ENCODE results near the gene TMC3. TPM values are rescaled to one million over a fixed set of nuclear protein-coding genes. Genes with fewer than 3 reads are reported as not detected.
A peak's percentile ranks its signal among the peaks of the same experiment; 100 is the strongest.

TMC3 gene
- total and polyA plus RNA-seq, 7 donors: 0.25 to 0.82 (median 0.68) TPM; not detected in 2

GRCh38 chr15:81322676-81323253 lies 51.2 kb downstream of the TMC3 start:
- no peak for DNase-seq
- H3K27me3 ChIP-seq: no peaks in the 10 kb centered on the region
- peak overlapping the region in 2 of 4 donors; percentile 77 to 79 for H3K4me3 ChIP-seq
- TF ChIP-seq EP300 (IDR thresholded peaks at IDR 0.05) (no peak), POLR2A (IDR thresholded peaks at IDR 0.05) (no peak), CTCF (IDR thresholded peaks at IDR 0.05) (no peak), POLR2AphosphoS5 (IDR thresholded peaks at IDR 0.05) (no peak)
- intact Hi-C loops (cut with DNase I): loop anchor here (5.0 to 10.0 kb wide), 2 partner anchors 318 to 725 kb away; partner anchors contain the start of genes MEX3B and TLNRD1
- peaks cover 0 to 17% (median 2%) of the 10 kb centered on the region in 4 donors for H3K36me3 ChIP-seq
- WGBS, 2 donors: 20 to 61% methylated on average over 6 of the region's 6 CpGs
- H3K9me3 ChIP-seq: no peaks in the 10 kb centered on the region
- no peak overlapping the region for H3K27ac ChIP-seq
- peaks cover 0 to 20% (median 6%) of the 10 kb centered on the region in 4 donors for H3K4me1 ChIP-seq

DNA sequence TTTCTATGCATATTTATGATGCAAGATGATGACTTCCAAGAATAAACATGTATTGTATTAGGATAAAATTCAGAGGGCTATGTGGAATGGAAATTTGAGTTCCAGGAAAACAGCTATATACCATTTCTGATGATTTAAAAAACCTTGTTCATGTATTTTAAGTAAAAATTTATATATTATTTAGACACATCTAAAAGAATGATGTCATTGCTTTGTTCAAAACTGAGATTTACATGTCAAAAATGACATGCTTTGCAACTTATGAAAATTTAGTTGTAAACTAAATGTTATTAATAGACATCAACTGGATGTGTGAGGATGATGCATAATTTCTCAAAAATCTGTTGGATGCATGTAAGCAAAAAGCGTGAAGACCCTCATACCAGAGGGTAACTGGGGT lies 52.3 kb downstream of the TMC3 start:
- 89 to 92% methylated on average over 1 of the region's 1 CpG for WGBS, 2 donors
- H3K27ac ChIP-seq: no peak overlapping the region
- intact Hi-C loops (cut with DNase I): loop anchor here (5.0 to 10.0 kb wide), 2 partner anchors 317 to 726 kb away; partner anchors contain the start of genes MEX3B and TLNRD1
- H3K4me1 ChIP-seq: peaks cover 0 to 20% (median 6%) of the 10 kb centered on the region in 4 donors
- H3K4me3 ChIP-seq: no peak overlapping the region
- DNase-seq: no peak
- H3K36me3 ChIP-seq: peaks cover 0 to 27% (median 2%) of the 10 kb centered on the region in 4 donors
- no peaks in the 10 kb centered on the region for H3K9me3 ChIP-seq
- no peaks in the 10 kb centered on the region for H3K27me3 ChIP-seq
- TF ChIP-seq CTCF (IDR thresholded peaks at IDR 0.05): no peak
- TF ChIP-seq POLR2AphosphoS5 (IDR thresholded peaks at IDR 0.05): no peak
- no peak for TF ChIP-seq POLR2A (IDR thresholded peaks at IDR 0.05)
- no peak for TF ChIP-seq EP300 (IDR thresholded peaks at IDR 0.05)

DNA sequence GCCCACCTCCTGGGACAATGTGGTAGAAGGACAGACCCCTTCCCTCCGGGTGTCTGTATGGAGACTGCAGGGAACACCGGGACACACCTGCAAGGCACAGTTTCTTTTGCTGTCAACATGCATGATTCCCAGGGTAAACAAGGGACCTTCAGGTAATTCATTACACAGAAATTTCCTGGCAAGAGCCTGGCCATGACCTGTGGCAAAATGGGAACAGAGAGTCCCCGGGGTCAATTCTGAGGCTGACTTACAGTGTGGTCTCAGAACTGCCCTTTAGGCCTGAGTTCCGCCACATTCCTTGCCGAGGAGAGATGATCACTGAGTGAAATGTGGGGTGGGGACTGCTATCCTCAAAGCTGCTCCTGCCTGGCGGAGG lies 56.4 kb downstream of the TMC3 start:
- Histone ChIP-seq H3K4me1 (peaks cover 0 to 11% (median 10%) of the 10 kb centered on the region in 4 donors), H3K4me3 (no peak overlapping the region), H3K9me3 (no peaks in the 10 kb centered on the region), H3K36me3 (peaks cover 0 to 27% (median 2%) of the 10 kb centered on the region in 4 donors), H3K27me3 (no peaks in the 10 kb centered on the region), H3K27ac (no peak overlapping the region)
- intact Hi-C loops (cut with DNase I): no loop called here
- TF ChIP-seq POLR2A (IDR thresholded peaks at IDR 0.05): no peak
- no peak for TF ChIP-seq POLR2AphosphoS5 (IDR thresholded peaks at IDR 0.05)
- TF ChIP-seq CTCF (IDR thresholded peaks at IDR 0.05): no peak
- no peak for TF ChIP-seq EP300 (IDR thresholded peaks at IDR 0.05)
- DNase-seq: no peak
- WGBS, 2 donors: 91 to 94% methylated on average over 6 of the region's 6 CpGs

DNA sequence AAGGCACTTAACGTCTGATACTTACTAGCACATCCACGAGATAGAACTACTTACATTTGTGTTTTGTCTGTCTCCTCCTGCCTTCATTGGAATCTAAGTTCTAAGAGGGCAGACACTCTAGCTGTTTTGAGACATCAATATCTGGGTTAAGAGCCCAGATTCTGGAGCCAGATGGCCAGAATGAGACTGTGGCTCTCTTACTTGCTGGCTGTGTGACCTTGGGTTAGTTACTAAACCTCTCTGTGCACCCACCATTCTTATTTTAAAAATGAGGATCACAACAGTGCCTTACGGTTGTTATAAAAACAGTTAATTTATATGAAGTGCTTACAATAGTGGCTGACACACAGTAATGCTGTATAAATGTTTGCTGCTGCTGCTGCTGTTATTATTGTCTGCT lies 57.7 kb downstream of the TMC3 start:
- no peaks in the 10 kb centered on the region for H3K27me3 ChIP-seq
- WGBS, 2 donors: 85 to 88% methylated on average over 3 of the region's 3 CpGs
- H3K27ac ChIP-seq: no peak overlapping the region
- H3K4me3 ChIP-seq: no peak overlapping the region
- H3K9me3 ChIP-seq: no peaks in the 10 kb centered on the region
- DNase-seq: no peak
- H3K36me3 ChIP-seq: peaks cover 0 to 27% (median 2%) of the 10 kb centered on the region in 4 donors
- intact Hi-C loops (cut with DNase I): no loop called here
- peaks cover 0 to 23% (median 21%) of the 10 kb centered on the region in 4 donors for H3K4me1 ChIP-seq
- TF ChIP-seq EP300 (IDR thresholded peaks at IDR 0.05): no peak
- no peak for TF ChIP-seq CTCF (IDR thresholded peaks at IDR 0.05)
- no peak for TF ChIP-seq POLR2A (IDR thresholded peaks at IDR 0.05)
- no peak for TF ChIP-seq POLR2AphosphoS5 (IDR thresholded peaks at IDR 0.05)

All from sigmoid colon (tissue), 7 donors.